ENCODE data around the gene PPT1.
"Not testable (repeated sequence)": the region's sequence is repeated elsewhere in the genome, so short reads cannot be mapped to it uniquely, and the experiment has no call there.

Gene PPT1

GRCh38 chr1:40084750-40085149 is 12.3 kb downstream of the PPT1 start:
- H3K4me3 ChIP-seq (ENCODE audit: low read depth, low read length); H3K9me3 ChIP-seq (ENCODE audit: control insufficient read depth, insufficient read depth, low read length); H3K9ac ChIP-seq (ENCODE audit: low read depth, low read length); H3K4me1 ChIP-seq (ENCODE audit: control insufficient read depth, insufficient read depth, low read length); H3K27me3 ChIP-seq (ENCODE audit: control insufficient read depth, insufficient read depth, low read length): not testable (repeated sequence)
- peaks cover 13% of the 10 kb centered on the region for H3K36me3 ChIP-seq (ENCODE audit: control insufficient read depth, insufficient read depth, low read length)

- Histone ChIP-seq H3K36me3 (ENCODE audit: control insufficient read depth, insufficient read depth, low read length) (peaks cover 18% of the 10 kb centered on the region), H3K4me1 (ENCODE audit: control insufficient read depth, insufficient read depth, low read length) (no peaks in the 10 kb centered on the region), H3K9me3 (ENCODE audit: control insufficient read depth, insufficient read depth, low read length) (no peaks in the 10 kb centered on the region), H3K9ac (ENCODE audit: low read depth, low read length) (no peak overlapping the region), H3K27me3 (ENCODE audit: control insufficient read depth, insufficient read depth, low read length) (no peaks in the 10 kb centered on the region), H3K4me3 (ENCODE audit: low read depth, low read length) (no peak overlapping the region)
Measured at GRCh38 chr1:40081871-40082270, 15.2 kb downstream of the PPT1 start.

GRCh38 chr1:40079774-40080400 is 17.2 kb downstream of the PPT1 start:
- peaks cover 14% of the 10 kb centered on the region for H3K36me3 ChIP-seq (ENCODE audit: control insufficient read depth, insufficient read depth, low read length)
- no peaks in the 10 kb centered on the region for H3K4me1 ChIP-seq (ENCODE audit: control insufficient read depth, insufficient read depth, low read length)
- H3K9me3 ChIP-seq (ENCODE audit: control insufficient read depth, insufficient read depth, low read length) = no peaks in the 10 kb centered on the region
- H3K9ac ChIP-seq (ENCODE audit: low read depth, low read length) = no peak overlapping the region
- H3K27me3 ChIP-seq (ENCODE audit: control insufficient read depth, insufficient read depth, low read length) = no peaks in the 10 kb centered on the region
- no peak overlapping the region for H3K4me3 ChIP-seq (ENCODE audit: low read depth, low read length)

DNA sequence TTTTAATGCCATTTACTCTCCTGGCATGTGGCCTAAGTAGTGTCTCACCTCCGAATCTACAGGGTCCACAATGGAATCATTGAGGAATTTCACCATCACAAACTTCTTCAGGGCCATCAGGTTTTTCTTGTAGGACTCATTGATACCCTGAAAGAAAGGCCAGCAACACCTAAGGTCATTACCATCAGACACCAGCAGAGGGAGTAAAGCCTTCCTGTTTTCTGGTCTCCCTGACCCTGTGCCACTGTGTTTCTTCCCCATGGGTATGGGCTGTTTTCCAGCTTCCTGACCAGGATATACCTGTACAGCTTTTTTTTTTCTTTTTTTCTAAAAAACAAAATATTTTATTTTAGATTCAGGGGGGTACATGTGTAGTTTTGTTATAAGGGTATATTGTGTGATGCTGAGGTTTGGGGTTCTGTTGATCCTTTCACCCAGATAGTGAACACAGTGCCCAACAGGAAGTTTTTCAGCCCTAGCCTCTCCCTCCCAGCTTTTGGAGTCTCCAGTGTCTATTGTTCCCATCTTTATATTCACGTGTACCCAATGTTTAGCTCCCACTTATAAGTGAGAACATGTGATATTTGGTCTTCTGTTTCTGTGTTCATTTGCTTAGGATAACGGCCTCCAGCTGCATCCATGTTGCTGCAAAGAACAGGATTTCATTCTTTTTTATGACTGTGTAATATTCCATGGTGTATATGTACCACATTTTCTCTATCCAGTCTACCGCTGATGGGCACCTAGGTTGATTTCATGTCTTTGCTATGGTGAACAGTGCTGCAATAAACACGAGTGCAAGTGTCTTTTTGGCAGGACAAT is 18.3 kb downstream of the PPT1 start:
- Histone ChIP-seq H3K9ac (ENCODE audit: low read depth, low read length) (no peak overlapping the region), H3K4me3 (ENCODE audit: low read depth, low read length) (no peak overlapping the region), H3K9me3 (ENCODE audit: control insufficient read depth, insufficient read depth, low read length) (no peaks in the 10 kb centered on the region), H3K4me1 (ENCODE audit: control insufficient read depth, insufficient read depth, low read length) (no peaks in the 10 kb centered on the region), H3K27me3 (ENCODE audit: control insufficient read depth, insufficient read depth, low read length) (no peaks in the 10 kb centered on the region), H3K36me3 (ENCODE audit: control insufficient read depth, insufficient read depth, low read length) (peaks cover 14% of the 10 kb centered on the region)

- Histone ChIP-seq H3K9me3 (ENCODE audit: control insufficient read depth, insufficient read depth, low read length) (no peaks in the 10 kb centered on the region), H3K27me3 (ENCODE audit: control insufficient read depth, insufficient read depth, low read length) (no peaks in the 10 kb centered on the region), H3K9ac (ENCODE audit: low read depth, low read length) (no peak overlapping the region), H3K4me3 (ENCODE audit: low read depth, low read length) (no peak overlapping the region), H3K36me3 (ENCODE audit: control insufficient read depth, insufficient read depth, low read length) (peaks cover 21% of the 10 kb centered on the region), H3K4me1 (ENCODE audit: control insufficient read depth, insufficient read depth, low read length) (no peaks in the 10 kb centered on the region)
Measured at GRCh38 chr1:40076895-40077312, 20.1 kb downstream of the PPT1 start.

- H3K4me3 ChIP-seq (ENCODE audit: low read depth, low read length) = no peak overlapping the region
- H3K4me1 ChIP-seq (ENCODE audit: control insufficient read depth, insufficient read depth, low read length) = no peaks in the 10 kb centered on the region
- H3K36me3 ChIP-seq (ENCODE audit: control insufficient read depth, insufficient read depth, low read length) = peaks cover 29% of the 10 kb centered on the region
- no peak overlapping the region for H3K9ac ChIP-seq (ENCODE audit: low read depth, low read length)
- H3K9me3 ChIP-seq (ENCODE audit: control insufficient read depth, insufficient read depth, low read length) = no peaks in the 10 kb centered on the region
- no peaks in the 10 kb centered on the region for H3K27me3 ChIP-seq (ENCODE audit: control insufficient read depth, insufficient read depth, low read length)
Measured at GRCh38 chr1:40075266-40075665, 21.8 kb downstream of the PPT1 start.

- no peaks in the 10 kb centered on the region for H3K27me3 ChIP-seq (ENCODE audit: control insufficient read depth, insufficient read depth, low read length)
- no peak overlapping the region for H3K4me3 ChIP-seq (ENCODE audit: low read depth, low read length)
- H3K9me3 ChIP-seq (ENCODE audit: control insufficient read depth, insufficient read depth, low read length) = no peaks in the 10 kb centered on the region
- no peaks in the 10 kb centered on the region for H3K4me1 ChIP-seq (ENCODE audit: control insufficient read depth, insufficient read depth, low read length)
- H3K36me3 ChIP-seq (ENCODE audit: control insufficient read depth, insufficient read depth, low read length) = peaks cover 34% of the 10 kb centered on the region
- no peak overlapping the region for H3K9ac ChIP-seq (ENCODE audit: low read depth, low read length)
Measured at GRCh38 chr1:40073062-40073461, 24.0 kb downstream of the PPT1 start.

- H3K36me3 ChIP-seq (ENCODE audit: control insufficient read depth, insufficient read depth, low read length) = peaks cover 33% of the 10 kb centered on the region
- H3K4me1 ChIP-seq (ENCODE audit: control insufficient read depth, insufficient read depth, low read length) = no peaks in the 10 kb centered on the region
- H3K4me3 ChIP-seq (ENCODE audit: low read depth, low read length) = no peak overlapping the region
- no peak overlapping the region for H3K9ac ChIP-seq (ENCODE audit: low read depth, low read length)
- no peaks in the 10 kb centered on the region for H3K27me3 ChIP-seq (ENCODE audit: control insufficient read depth, insufficient read depth, low read length)
- no peaks in the 10 kb centered on the region for H3K9me3 ChIP-seq (ENCODE audit: control insufficient read depth, insufficient read depth, low read length)
Measured at GRCh38 chr1:40072142-40072541, 24.9 kb downstream of the PPT1 start.

DNA sequence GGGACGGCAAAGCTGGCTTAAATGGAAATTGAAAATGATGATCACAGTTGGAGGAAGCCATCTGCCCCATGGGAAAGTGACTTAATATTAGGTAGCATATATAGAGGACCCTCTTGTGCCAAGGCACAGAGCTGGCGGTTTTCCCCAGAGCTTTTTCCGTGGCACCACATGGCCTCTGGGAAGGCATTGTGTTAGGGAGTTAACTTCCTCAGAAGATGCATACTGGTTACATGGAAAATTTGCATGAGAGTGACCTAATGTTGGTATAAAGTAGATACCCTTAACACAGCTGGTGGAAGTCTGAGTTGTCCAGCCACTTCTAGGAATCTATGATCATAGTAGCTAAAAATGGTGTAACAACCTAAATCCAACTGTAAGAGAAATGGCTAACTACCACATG is 29.2 kb downstream of the PPT1 start:
- Histone ChIP-seq H3K27me3 (ENCODE audit: control insufficient read depth, insufficient read depth, low read length) (no peaks in the 10 kb centered on the region), H3K4me1 (ENCODE audit: control insufficient read depth, insufficient read depth, low read length) (no peaks in the 10 kb centered on the region), H3K36me3 (ENCODE audit: control insufficient read depth, insufficient read depth, low read length) (peaks cover 54% of the 10 kb centered on the region)

GRCh38 chr1:40067023-40067422 is 30.0 kb downstream of the PPT1 start:
- Histone ChIP-seq H3K9me3 (ENCODE audit: control insufficient read depth, insufficient read depth, low read length) (no peaks in the 10 kb centered on the region), H3K27me3 (ENCODE audit: control insufficient read depth, insufficient read depth, low read length) (no peaks in the 10 kb centered on the region), H3K9ac (ENCODE audit: low read depth, low read length) (no peak overlapping the region), H3K36me3 (ENCODE audit: control insufficient read depth, insufficient read depth, low read length) (peaks cover 55% of the 10 kb centered on the region), H3K4me3 (ENCODE audit: low read depth, low read length) (no peak overlapping the region), H3K4me1 (ENCODE audit: control insufficient read depth, insufficient read depth, low read length) (no peaks in the 10 kb centered on the region)

More for the DNA sequence above, 29.2 kb downstream of the PPT1 start:
- no peak overlapping the region for H3K4me3 ChIP-seq (ENCODE audit: low read depth, low read length)
- H3K9ac ChIP-seq (ENCODE audit: low read depth, low read length) = no peak overlapping the region
- no peaks in the 10 kb centered on the region for H3K9me3 ChIP-seq (ENCODE audit: control insufficient read depth, insufficient read depth, low read length)

DNA sequence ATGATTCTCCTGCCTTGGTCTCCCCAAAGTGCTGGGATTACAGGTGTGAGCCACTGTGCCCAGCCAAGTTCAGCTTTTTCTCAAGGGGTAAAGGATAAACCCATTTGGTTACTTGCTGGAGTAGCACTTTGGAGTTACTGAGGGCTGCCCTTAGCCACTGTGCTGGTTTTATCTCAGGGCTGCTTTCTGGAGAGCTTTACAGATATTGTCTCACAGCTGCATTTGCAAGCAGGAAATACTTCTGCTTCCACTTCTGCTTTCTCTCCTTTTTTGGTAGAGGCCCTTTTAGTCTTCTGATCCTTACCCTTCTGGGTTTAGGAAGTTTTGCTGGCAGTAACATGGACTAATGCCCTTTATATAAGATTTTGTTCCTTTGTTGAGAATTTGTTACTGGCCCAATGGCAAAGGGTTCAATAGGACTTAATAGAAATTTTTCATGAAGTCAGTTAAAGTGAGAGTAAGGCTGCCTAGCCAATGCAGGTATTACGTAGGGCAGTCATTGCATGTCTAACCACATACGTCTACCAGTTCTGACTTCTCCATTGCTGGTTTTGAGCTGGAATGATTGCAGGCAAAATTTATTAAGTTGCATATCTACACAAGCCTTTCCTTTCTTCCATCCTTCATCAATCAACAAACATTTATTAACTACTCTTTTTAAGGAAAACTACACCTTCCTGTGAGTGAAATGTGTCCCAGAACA is 32.1 kb downstream of the PPT1 start:
- H3K9ac ChIP-seq (ENCODE audit: low read depth, low read length) = no peak overlapping the region
- H3K36me3 ChIP-seq (ENCODE audit: control insufficient read depth, insufficient read depth, low read length) = peaks cover 50% of the 10 kb centered on the region
- no peaks in the 10 kb centered on the region for H3K9me3 ChIP-seq (ENCODE audit: control insufficient read depth, insufficient read depth, low read length)
- no peaks in the 10 kb centered on the region for H3K27me3 ChIP-seq (ENCODE audit: control insufficient read depth, insufficient read depth, low read length)
- no peaks in the 10 kb centered on the region for H3K4me1 ChIP-seq (ENCODE audit: control insufficient read depth, insufficient read depth, low read length)
- H3K4me3 ChIP-seq (ENCODE audit: low read depth, low read length) = no peak overlapping the region

Data from iPS-15b (cell line).